HL-60 (cell line): ENCODE data around the gene ITGB5.

Experiments used
- DNase-seq, 2 experiments: peaks; one replicate each; pipeline ENCODE4 v3.0.0-alpha.2; 2010 to 2020; ENCODE audit warnings: low read depth in 1 of 2, low spot score in 1 of 2
- H3K27ac ChIP-seq: fragments of 250-450 bp; sonication (Bioruptor Pico); replicated peaks from 2 replicates; pipeline ENCODE4 v1.5.1; 2020; ENCODE audit warnings: mild to moderate bottlenecking, moderate library complexity
- H3K27me3 ChIP-seq: fragments of 250-450 bp; sonication (Bioruptor Pico); 2 replicates; pipeline ENCODE4 v1.5.1; 2021; ENCODE audit warnings: mild to moderate bottlenecking, moderate library complexity; ENCODE audit not compliant: insufficient read depth, poor library complexity, severe bottlenecking
- H3K4me3 ChIP-seq: replicated peaks from 2 replicates; pipeline ENCODE4 v1.5.1; 2011; ENCODE audit warnings: mild to moderate bottlenecking, control low read depth, low read length; ENCODE audit not compliant: insufficient read depth
- CTCF ChIP-seq: IDR thresholded peaks from one replicate; pipeline ENCODE4 v1.5.1; 2011; ENCODE audit warnings: low read length, control low read depth, inconsistent platforms; ENCODE audit not compliant: insufficient read depth
- GABPA ChIP-seq: IDR thresholded peaks from 2 replicates; pipeline ENCODE4 v1.6.1; 2012; ENCODE audit warnings: low read depth
- POLR2AphosphoS5 ChIP-seq: IDR thresholded peaks from 2 replicates; pipeline ENCODE4 v1.6.1; 2012; ENCODE audit warnings: low read depth
- SPI1 ChIP-seq: IDR thresholded peaks from 2 replicates; pipeline ENCODE4 v1.6.1; 2012; ENCODE audit warnings: low read depth, mild to moderate bottlenecking, borderline replicate concordance
- TF ChIP-seq, protein P1 (sequence below): IDR thresholded peaks from 2 replicates; pipeline ENCODE4 v1.6.1; 2012; ENCODE audit warnings: low read depth; ENCODE audit not compliant: insufficient replicate concordance

ITGB5 gene

DNA sequence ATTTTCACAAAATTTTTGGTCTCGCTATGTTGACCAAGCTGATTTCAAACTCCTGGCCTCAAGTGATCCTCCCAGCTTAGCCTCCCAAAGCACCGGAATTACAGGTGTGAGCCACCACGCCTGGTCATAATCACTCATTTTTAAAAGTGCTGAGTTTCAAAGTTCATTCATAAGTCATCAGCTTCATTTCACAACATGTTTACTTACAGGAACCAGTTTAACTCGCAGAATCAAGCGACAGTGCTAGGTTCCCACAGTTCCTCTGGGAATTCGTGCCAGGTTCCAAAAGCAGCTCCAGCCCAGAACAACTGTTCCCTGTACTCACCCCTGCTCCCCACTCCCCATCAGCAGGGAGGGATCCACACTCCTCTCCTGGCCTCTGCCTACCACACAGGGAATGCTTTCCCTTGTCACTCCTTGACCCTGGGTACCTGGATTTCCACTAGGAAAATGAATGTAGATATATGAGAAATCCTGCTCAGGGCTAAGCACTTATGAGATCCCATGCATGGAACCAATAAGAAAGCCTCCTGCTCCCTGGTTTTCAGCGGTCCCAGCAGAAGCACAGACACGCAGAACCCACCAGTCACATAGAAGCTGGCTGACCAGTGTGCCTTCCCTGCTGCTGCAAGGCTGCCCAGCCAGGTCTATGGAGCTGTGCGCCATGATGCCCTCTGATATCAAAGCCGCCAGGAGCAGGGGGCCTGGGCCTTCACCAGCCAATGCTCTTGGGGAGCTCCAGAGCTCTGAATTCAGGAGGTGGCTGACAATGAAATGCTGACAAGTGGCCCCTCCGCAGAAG, 72.3 kb downstream of the ITGB5 start:
- TF ChIP-seq SPI1 (no peak), CTCF (no peak), POLR2AphosphoS5 (no peak), GABPA (no peak)
- TF ChIP-seq, protein P1, sequence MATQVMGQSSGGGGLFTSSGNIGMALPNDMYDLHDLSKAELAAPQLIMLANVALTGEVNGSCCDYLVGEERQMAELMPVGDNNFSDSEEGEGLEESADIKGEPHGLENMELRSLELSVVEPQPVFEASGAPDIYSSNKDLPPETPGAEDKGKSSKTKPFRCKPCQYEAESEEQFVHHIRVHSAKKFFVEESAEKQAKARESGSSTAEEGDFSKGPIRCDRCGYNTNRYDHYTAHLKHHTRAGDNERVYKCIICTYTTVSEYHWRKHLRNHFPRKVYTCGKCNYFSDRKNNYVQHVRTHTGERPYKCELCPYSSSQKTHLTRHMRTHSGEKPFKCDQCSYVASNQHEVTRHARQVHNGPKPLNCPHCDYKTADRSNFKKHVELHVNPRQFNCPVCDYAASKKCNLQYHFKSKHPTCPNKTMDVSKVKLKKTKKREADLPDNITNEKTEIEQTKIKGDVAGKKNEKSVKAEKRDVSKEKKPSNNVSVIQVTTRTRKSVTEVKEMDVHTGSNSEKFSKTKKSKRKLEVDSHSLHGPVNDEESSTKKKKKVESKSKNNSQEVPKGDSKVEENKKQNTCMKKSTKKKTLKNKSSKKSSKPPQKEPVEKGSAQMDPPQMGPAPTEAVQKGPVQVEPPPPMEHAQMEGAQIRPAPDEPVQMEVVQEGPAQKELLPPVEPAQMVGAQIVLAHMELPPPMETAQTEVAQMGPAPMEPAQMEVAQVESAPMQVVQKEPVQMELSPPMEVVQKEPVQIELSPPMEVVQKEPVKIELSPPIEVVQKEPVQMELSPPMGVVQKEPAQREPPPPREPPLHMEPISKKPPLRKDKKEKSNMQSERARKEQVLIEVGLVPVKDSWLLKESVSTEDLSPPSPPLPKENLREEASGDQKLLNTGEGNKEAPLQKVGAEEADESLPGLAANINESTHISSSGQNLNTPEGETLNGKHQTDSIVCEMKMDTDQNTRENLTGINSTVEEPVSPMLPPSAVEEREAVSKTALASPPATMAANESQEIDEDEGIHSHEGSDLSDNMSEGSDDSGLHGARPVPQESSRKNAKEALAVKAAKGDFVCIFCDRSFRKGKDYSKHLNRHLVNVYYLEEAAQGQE = no peak
- Histone ChIP-seq H3K27ac (no peak overlapping the region), H3K4me3 (no peak overlapping the region), H3K27me3 (peaks cover 4% of the 10 kb centered on the region)
- DNase-seq = no peak

- no peak for DNase-seq
- Histone ChIP-seq H3K4me3 (no peak overlapping the region), H3K27me3 (peaks cover 4% of the 10 kb centered on the region), H3K27ac (no peak overlapping the region)
- TF ChIP-seq CTCF (no peak), SPI1 (no peak), POLR2AphosphoS5 (no peak), GABPA (no peak)
- TF ChIP-seq, protein P1 = no peak
These were observed 73.6 kb downstream of the ITGB5 start for GRCh38 chr3:124813541-124813940.

- H3K27me3 ChIP-seq = peaks cover 4% of the 10 kb centered on the region
- DNase-seq = no peak
- H3K27ac ChIP-seq = no peak overlapping the region
- TF ChIP-seq, protein P1 = no peak
- no peak for TF ChIP-seq POLR2AphosphoS5
- no peak for TF ChIP-seq SPI1
- no peak overlapping the region for H3K4me3 ChIP-seq
These were observed 74.6 kb downstream of the ITGB5 start for GRCh38 chr3:124812291-124813265.
